HuH-7 (cell line): Measurements from ENCODE around the gene HIVEP2.

ENCODE experiments used
- DNase-seq: peaks from one replicate; pipeline ENCODE4 v3.0.0; 2011; ENCODE audit warnings: low spot score

The HIVEP2 gene

GRCh38 chr6:142946181-142946923, 1.4 kb upstream of the HIVEP2 start:
- DNase-seq = peak; percentile 96

GRCh38 chr6:142945446-142946180, 637 bp upstream of the HIVEP2 start:
- DNase-seq = peak; percentile 68

- DNase-seq = peak; percentile 70
Measured at GRCh38 chr6:142944124-142945048, 590 bp downstream of the HIVEP2 start.

- DNase-seq = no peak
Measured at GRCh38 chr6:142943711-142944123, 1.3 kb downstream of the HIVEP2 start.

- DNase-seq = peak; percentile 41
Measured at GRCh38 chr6:142942805-142943227, 2.2 kb downstream of the HIVEP2 start.

GRCh38 chr6:142942238-142942637, 2.7 kb downstream of the HIVEP2 start:
- no peak for DNase-seq

GRCh38 chr6:142941018-142941417, 4.0 kb downstream of the HIVEP2 start:
- DNase-seq = no peak

- DNase-seq = no peak
Measured at GRCh38 chr6:142940487-142940886, 4.5 kb downstream of the HIVEP2 start.

GRCh38 chr6:142938510-142938909, 6.5 kb downstream of the HIVEP2 start:
- no peak for DNase-seq

GRCh38 chr6:142937986-142938385, 7.0 kb downstream of the HIVEP2 start:
- no peak for DNase-seq

- DNase-seq = no peak
Measured at GRCh38 chr6:142935553-142936517, 9.1 kb downstream of the HIVEP2 start.

- no peak for DNase-seq
Measured at GRCh38 chr6:142934599-142934998, 10.4 kb downstream of the HIVEP2 start.

GRCh38 chr6:142934106-142934505, 10.9 kb downstream of the HIVEP2 start:
- DNase-seq = no peak

GRCh38 chr6:142933701-142934100, 11.3 kb downstream of the HIVEP2 start:
- no peak for DNase-seq

GRCh38 chr6:142932889-142933288, 12.1 kb downstream of the HIVEP2 start:
- DNase-seq = no peak

- no peak for DNase-seq
Measured at GRCh38 chr6:142929751-142930358, 15.1 kb downstream of the HIVEP2 start.

GRCh38 chr6:142927904-142928303, 17.1 kb downstream of the HIVEP2 start:
- no peak for DNase-seq

GRCh38 chr6:142927271-142927580, 17.8 kb downstream of the HIVEP2 start:
- DNase-seq = no peak

GRCh38 chr6:142926494-142927270, 18.3 kb downstream of the HIVEP2 start:
- peak; percentile 86 for DNase-seq

GRCh38 chr6:142926177-142926493, 18.8 kb downstream of the HIVEP2 start:
- no peak for DNase-seq
